GM08714 (cell line): ENCODE measurements around the gene NRIP3.
A peak's percentile ranks its signal among the peaks of the same experiment; 100 is the strongest.
"Not testable (repeated sequence)": the region's sequence is repeated elsewhere in the genome, so short reads cannot be mapped to it uniquely, and the experiment has no call there.

Source experiments
- H3K4me3 ChIP-seq: fragments of 200-500 bp; sonication (Bioruptor generic); 2 replicates; pipeline ENCODE4 v1.5.1; 2014; ENCODE audit warnings: mild to moderate bottlenecking, low read length, inconsistent platforms
- ZNF274 ChIP-seq: IDR thresholded peaks from 2 replicates; pipeline ENCODE4 v1.6.1; 2012; ENCODE audit warnings: mild to moderate bottlenecking, low read depth, low read length

NRIP3 gene

DNA sequence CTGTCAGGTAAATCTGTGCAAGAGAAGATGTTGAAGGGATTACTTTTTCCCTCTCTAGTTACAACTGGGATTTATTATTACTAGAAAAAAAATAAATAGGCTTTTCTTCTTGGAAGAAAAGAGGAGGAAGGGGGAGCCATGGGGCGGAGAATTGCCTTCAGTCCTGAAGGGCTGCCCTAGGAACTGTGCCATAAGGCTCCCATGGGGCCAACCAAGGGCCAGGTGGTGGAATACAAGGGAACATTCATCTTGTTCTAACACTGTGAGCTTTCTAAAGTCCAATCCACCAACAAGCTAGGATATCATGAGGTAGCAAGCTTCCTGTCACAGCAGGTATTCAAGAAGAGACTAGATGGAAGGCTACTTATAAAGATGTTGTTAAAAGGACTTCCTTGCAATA, 24.8 kb upstream of the NRIP3 start:
- TF ChIP-seq ZNF274: no peak
- H3K4me3 ChIP-seq: no peak overlapping the region

DNA sequence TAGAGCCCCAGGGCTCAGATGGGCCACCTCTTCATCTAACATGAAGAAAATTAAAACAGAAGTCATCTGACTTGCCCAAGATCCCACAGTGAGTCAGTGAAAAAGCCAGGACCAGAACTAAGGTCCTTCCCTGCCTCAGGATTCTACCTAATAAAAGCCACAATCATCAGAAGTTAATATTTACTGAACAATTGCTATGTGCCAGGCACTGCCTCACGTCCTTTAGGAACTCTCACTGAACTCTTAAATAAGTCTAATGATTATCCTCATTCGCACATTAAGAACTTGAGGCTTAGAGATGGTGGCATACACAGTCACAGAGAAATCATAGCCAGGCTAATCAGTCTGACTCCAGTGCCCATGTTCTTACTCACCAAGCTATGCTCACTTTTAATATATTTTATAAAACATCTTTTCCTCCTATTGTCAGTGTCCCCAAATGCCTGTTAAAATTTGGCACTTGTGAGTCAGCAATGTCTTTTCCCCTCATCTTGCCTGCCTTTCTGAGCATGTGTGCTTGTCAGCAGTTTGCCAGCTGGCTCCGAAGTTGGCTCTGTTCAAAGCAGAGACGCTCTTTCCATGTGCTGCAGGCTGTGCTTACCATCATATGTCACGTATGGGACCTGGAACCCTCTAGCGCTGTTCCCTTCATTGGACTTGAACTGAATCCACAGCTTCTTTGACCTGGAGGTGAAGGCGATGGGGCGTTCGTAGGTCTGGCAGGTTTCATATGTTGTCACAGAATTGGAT, 21.5 kb upstream of the NRIP3 start:
- H3K4me3 ChIP-seq: no peak overlapping the region
- no peak for TF ChIP-seq ZNF274

GRCh38 chr11:9022961-9023680, 19.3 kb upstream of the NRIP3 start:
- no peak for TF ChIP-seq ZNF274
- no peak overlapping the region for H3K4me3 ChIP-seq

- H3K4me3 ChIP-seq: no peak overlapping the region
- TF ChIP-seq ZNF274: no peak
Measured at GRCh38 chr11:9020916-9021315, 17.1 kb upstream of the NRIP3 start.

- H3K4me3 ChIP-seq: no peak overlapping the region
- no peak for TF ChIP-seq ZNF274
Measured at GRCh38 chr11:9019861-9020260, 16.1 kb upstream of the NRIP3 start.

- no peak for TF ChIP-seq ZNF274
- no peak overlapping the region for H3K4me3 ChIP-seq
Measured at GRCh38 chr11:9017773-9018172, 14.0 kb upstream of the NRIP3 start.

DNA sequence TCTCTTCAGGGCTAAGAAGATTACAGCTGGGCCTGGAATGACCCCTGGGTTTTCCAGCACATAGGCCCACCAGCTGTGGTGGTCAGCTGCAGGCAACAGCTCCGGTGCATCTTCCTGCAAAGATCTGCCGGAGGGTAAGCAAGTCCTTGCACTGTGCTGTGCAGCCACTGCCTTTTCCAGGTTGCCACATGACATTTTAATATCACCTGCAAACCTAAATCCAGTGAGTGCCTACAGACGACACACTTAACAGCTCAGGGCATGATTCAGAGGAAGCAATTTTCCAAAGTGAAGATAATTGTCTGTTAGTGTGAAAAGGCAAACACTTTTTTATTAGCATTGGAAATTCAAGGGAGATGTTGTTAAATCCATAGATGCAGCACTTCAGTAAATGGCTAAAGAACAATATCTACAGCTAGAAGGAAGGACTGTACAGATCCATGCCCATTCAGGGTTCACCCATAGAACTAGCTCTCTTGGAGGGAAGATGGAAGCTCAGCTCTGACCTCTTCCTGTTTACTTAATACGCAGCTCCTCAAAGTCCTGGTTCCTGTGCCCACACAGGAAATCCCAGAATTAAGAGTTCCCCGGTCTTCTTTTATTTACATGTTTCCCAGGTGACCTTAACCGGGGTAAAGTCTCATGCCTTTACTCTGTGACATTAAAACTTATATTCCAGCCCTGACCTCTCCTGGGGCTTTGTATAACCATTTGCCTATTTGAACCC, 13.3 kb upstream of the NRIP3 start:
- TF ChIP-seq ZNF274: no peak
- no peak overlapping the region for H3K4me3 ChIP-seq

GRCh38 chr11:9015677-9016076, 11.9 kb upstream of the NRIP3 start:
- H3K4me3 ChIP-seq: no peak overlapping the region
- no peak for TF ChIP-seq ZNF274

- no peak for TF ChIP-seq ZNF274
Measured at GRCh38 chr11:9014826-9015225, 11.0 kb upstream of the NRIP3 start.

GRCh38 chr11:9013373-9013772, 9.6 kb upstream of the NRIP3 start:
- no peak overlapping the region for H3K4me3 ChIP-seq

More at GRCh38 chr11:9014826-9015225, 11.0 kb upstream of the NRIP3 start:
- no peak overlapping the region for H3K4me3 ChIP-seq

DNA sequence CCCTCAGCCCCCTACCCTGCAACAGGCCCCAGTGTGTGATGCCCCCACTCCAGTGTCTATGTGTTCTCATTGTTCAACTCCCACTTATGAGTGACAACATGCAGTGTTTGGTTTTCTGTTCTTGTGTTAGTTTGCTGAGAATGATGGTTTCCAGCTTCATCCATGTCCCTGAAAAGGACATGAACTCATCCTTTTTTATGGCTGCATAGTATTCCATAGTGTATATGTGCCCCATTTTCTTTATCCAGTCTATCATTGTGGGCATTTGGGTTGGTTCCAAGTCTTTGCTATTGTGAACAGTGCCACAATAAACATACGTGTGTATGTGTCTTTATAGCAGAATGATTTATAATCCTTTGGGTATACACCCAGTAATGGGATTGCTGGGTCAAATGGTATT, 5.7 kb upstream of the NRIP3 start:
- not testable (repeated sequence) for H3K4me3 ChIP-seq

More at GRCh38 chr11:9013373-9013772, 9.6 kb upstream of the NRIP3 start:
- no peak for TF ChIP-seq ZNF274

- no peak for TF ChIP-seq ZNF274
- no peak overlapping the region for H3K4me3 ChIP-seq
Measured at GRCh38 chr11:9008661-9009060, 4.9 kb upstream of the NRIP3 start.

DNA sequence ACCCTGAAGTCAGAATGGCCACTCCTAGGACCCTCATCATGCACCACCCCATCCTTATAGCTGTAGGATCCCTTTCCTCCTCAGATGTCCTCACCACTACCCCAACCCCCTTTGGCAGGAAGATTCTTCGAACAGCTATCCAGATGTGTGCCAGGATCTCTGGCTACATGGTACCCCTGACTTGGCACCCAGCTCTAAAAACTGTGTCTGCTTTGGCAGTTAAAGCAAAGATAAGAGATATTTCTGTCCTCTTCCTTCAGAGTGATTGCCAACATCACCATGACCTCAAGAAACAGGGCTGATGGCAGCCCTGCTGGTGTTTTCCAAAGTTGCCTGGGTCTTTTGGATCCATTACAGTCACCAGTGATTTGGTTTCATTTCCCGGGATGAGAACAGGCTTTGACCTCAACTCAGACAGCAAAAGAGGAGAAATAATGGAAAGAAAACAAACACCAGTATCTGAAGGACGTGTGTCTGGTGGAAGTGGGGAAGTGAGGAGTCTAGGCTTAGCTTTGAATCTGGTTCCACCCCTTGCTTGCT, 4.3 kb upstream of the NRIP3 start:
- no peak overlapping the region for H3K4me3 ChIP-seq

DNA sequence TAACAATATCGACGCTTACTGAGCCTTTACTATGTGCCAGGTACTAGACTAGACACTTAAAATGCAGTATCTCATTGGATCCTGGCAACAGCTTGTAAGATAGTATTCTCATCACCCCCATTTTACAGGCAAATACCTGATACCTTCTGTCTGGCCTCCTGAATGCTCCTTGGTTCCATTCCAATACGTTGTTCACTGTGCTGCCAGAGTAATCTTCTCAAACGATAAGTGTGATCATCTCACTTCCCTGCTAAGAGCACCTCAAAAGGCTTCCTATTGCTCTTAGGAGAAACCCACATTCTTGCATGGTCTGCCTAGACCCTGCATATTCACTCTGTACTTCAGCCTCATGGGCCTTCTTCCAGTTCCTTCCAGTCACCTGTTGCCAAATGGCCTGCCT, 1.3 kb upstream of the NRIP3 start:
- H3K4me3 ChIP-seq: no peak overlapping the region
- no peak for TF ChIP-seq ZNF274

More for the DNA sequence above, 4.3 kb upstream of the NRIP3 start:
- TF ChIP-seq ZNF274: no peak

GRCh38 chr11:9004183-9004926, 554 bp upstream of the NRIP3 start:
- H3K4me3 ChIP-seq: peak overlapping the region; percentile 52; the same call in 1 of the 2 replicates
- no peak for TF ChIP-seq ZNF274
